H9 (cell line): ENCODE data around the gene FA2H. TPM values are rescaled to one million over a fixed set of nuclear protein-coding genes. Genes with fewer than 3 reads are reported as not detected.

Experiments used
- DNase-seq: peaks from one replicate; pipeline ENCODE4 v3.0.0-alpha.2; 2017
- H2AFZ ChIP-seq: one replicate; pipeline ENCODE4 v1.6.1; 2013; ENCODE audit warnings: mild to moderate bottlenecking, low read length, control low read depth, moderate library complexity
- H2AK5ac ChIP-seq: 2 replicates; pipeline ENCODE4 v1.6.1; 2013; ENCODE audit warnings: low read length, control low read depth, mixed read lengths; ENCODE audit not compliant: insufficient read length
- H2BK120ac ChIP-seq: one replicate; pipeline ENCODE4 v1.6.1; 2013; ENCODE audit warnings: low read depth, mild to moderate bottlenecking, low read length, control low read depth, inconsistent platforms; ENCODE audit not compliant: poor library complexity, severe bottlenecking
- H2BK12ac ChIP-seq: 2 replicates; pipeline ENCODE4 v1.6.1; 2013; ENCODE audit warnings: low read length, control low read depth, mixed read lengths, low read depth; ENCODE audit not compliant: insufficient read length
- H2BK15ac ChIP-seq: 2 replicates; pipeline ENCODE4 v1.6.1; 2013; ENCODE audit warnings: low read depth, low read length, control low read depth
- H2BK20ac ChIP-seq: one replicate; pipeline ENCODE4 v1.6.1; 2013; ENCODE audit warnings: low read depth, mild to moderate bottlenecking, low read length, control low read depth, inconsistent platforms; ENCODE audit not compliant: poor library complexity, severe bottlenecking
- H2BK5ac ChIP-seq: 2 replicates; pipeline ENCODE4 v1.6.1; 2013; ENCODE audit warnings: low read length, control low read depth, mixed read lengths; ENCODE audit not compliant: insufficient read length
- H3K14ac ChIP-seq: 2 replicates; pipeline ENCODE4 v1.6.1; 2013; ENCODE audit warnings: low read length, control low read depth; ENCODE audit not compliant: insufficient read depth
- H3K18ac ChIP-seq: 2 replicates; pipeline ENCODE4 v1.6.1; 2013; ENCODE audit warnings: low read depth, mild to moderate bottlenecking, mixed read lengths, low read length, control low read depth; ENCODE audit not compliant: insufficient read length
- H3K23ac ChIP-seq: 2 replicates; pipeline ENCODE4 v1.6.1; 2013; ENCODE audit warnings: low read length, control low read depth, mixed read lengths, low read depth; ENCODE audit not compliant: insufficient read length
- H3K23me2 ChIP-seq: 2 replicates; pipeline ENCODE4 v1.6.1; 2013; ENCODE audit warnings: low read depth, mild to moderate bottlenecking, mixed read lengths, low read length, control low read depth; ENCODE audit not compliant: insufficient read length, poor library complexity, severe bottlenecking
- H3K27ac ChIP-seq: 2 replicates; pipeline ENCODE4 v1.5.1; 2013; ENCODE audit warnings: low read length, control low read depth, mixed read lengths, low read depth; ENCODE audit not compliant: insufficient read length
- H3K27me3 ChIP-seq: 2 replicates; pipeline ENCODE4 v1.6.1; 2013; ENCODE audit warnings: low read length, control low read depth, inconsistent platforms; ENCODE audit not compliant: insufficient read depth
- H3K4ac ChIP-seq: 2 replicates; pipeline ENCODE4 v1.6.1; 2013; ENCODE audit warnings: low read depth, mild to moderate bottlenecking, control low read depth, inconsistent platforms, low read length, moderate library complexity
- H3K4me1 ChIP-seq: 2 replicates; pipeline ENCODE4 v1.6.1; 2013; ENCODE audit warnings: low read length, control low read depth, inconsistent platforms; ENCODE audit not compliant: insufficient read depth
- H3K4me2 ChIP-seq: 2 replicates; pipeline ENCODE4 v1.6.1; 2013; ENCODE audit warnings: low read length, control low read depth, mixed read lengths; ENCODE audit not compliant: insufficient read length, insufficient read depth
- H3K56ac ChIP-seq: 2 replicates; pipeline ENCODE4 v1.6.1; 2013; ENCODE audit warnings: low read depth, mild to moderate bottlenecking, mixed read lengths, low read length, control low read depth; ENCODE audit not compliant: insufficient read length
- H3K79me1 ChIP-seq: 2 replicates; pipeline ENCODE4 v1.6.1; 2013; ENCODE audit warnings: low read depth, mild to moderate bottlenecking, moderate library complexity, low read length, control low read depth, inconsistent platforms; ENCODE audit not compliant: insufficient read depth, poor library complexity, severe bottlenecking
- H3K79me2 ChIP-seq: 2 replicates; pipeline ENCODE4 v1.6.1; 2013; ENCODE audit warnings: low read length, control low read depth, inconsistent platforms; ENCODE audit not compliant: insufficient read depth
- H3K9ac ChIP-seq: 2 replicates; pipeline ENCODE4 v1.6.1; 2013; ENCODE audit warnings: low read length, control low read depth, mixed read lengths; ENCODE audit not compliant: insufficient read length; ENCODE audit errors: extremely low read depth
- H3K9me3 ChIP-seq: one replicate; pipeline ENCODE4 v1.6.1; 2013; ENCODE audit warnings: low read depth, low read length, inconsistent platforms; ENCODE audit not compliant: control insufficient read depth
- H3T11ph ChIP-seq: one replicate; pipeline ENCODE4 v1.6.1; 2013; ENCODE audit warnings: mild to moderate bottlenecking, low read length, control low read depth, inconsistent platforms
- H4K20me1 ChIP-seq: one replicate; pipeline ENCODE4 v1.6.1; 2013; ENCODE audit not compliant: control insufficient read depth, insufficient read length, insufficient read depth
- H4K5ac ChIP-seq: 2 replicates; pipeline ENCODE4 v1.6.1; 2013; ENCODE audit warnings: low read depth, mild to moderate bottlenecking, mixed read lengths, low read length, control low read depth; ENCODE audit not compliant: insufficient read length
- H4K8ac ChIP-seq: replicated peaks from 2 replicates; pipeline ENCODE4 v1.6.1; 2013; ENCODE audit warnings: low read length, control low read depth, mixed read lengths, low read depth; ENCODE audit not compliant: insufficient read length
- H4K91ac ChIP-seq: 2 replicates; pipeline ENCODE4 v1.6.1; 2013; ENCODE audit warnings: low read depth, mild to moderate bottlenecking, moderate library complexity, mixed read lengths, low read length, control low read depth; ENCODE audit not compliant: insufficient read length
- H3K27ac Mint-ChIP-seq, 3 experiments: 2 replicates in 2 of 3; 3 replicates in 1 of 3; pipeline ENCODE4 v1.8.0; 2020 to 2021; ENCODE audit warnings: mixed read lengths in 3 of 3, mild to moderate bottlenecking in 1 of 3, moderate library complexity in 1 of 3
- H3K27me3 Mint-ChIP-seq: 2 replicates; pipeline ENCODE4 v1.8.0; 2021; ENCODE audit warnings: low read depth, mild to moderate bottlenecking, moderate library complexity, mixed read lengths
- H3K36me3 Mint-ChIP-seq, 3 experiments: 2 replicates in 2 of 3; 3 replicates in 1 of 3; pipeline ENCODE4 v1.8.0; 2020 to 2021; ENCODE audit warnings: low read depth in 3 of 3, mixed read lengths in 3 of 3; ENCODE audit not compliant: insufficient read depth in 1 of 3
- H3K4me1 Mint-ChIP-seq, 2 experiments: 2 replicates each; pipeline ENCODE4 v1.8.0; 2020; ENCODE audit warnings: mixed read lengths in 2 of 2
- H3K4me3 Mint-ChIP-seq, 2 experiments: 2 replicates in 1 of 2; 3 replicates in 1 of 2; pipeline ENCODE4 v1.8.0; 2020 to 2021; ENCODE audit warnings: mild to moderate bottlenecking in 2 of 2, mixed read lengths in 2 of 2, moderate library complexity in 1 of 2
- H3K9me3 Mint-ChIP-seq, 2 experiments: 2 replicates in 1 of 2; 3 replicates in 1 of 2; pipeline ENCODE4 v1.8.0; 2020; ENCODE audit warnings: mild to moderate bottlenecking in 2 of 2, mixed read lengths in 2 of 2, moderate library complexity in 1 of 2
- WGBS: extraction: QIAGEN DNeasy Blood & Tissue Kit; methylation state at CpG from one replicate; pipeline ENCODE4 v1.1.7; 2013; ENCODE audit warnings: missing lambda C conversion rate, low lambda C conversion rate, mixed read lengths; ENCODE audit not compliant: insufficient read length; ENCODE audit errors: extremely low coverage; 5-methylcytosine and 5-hydroxymethylcytosine counted together
- total RNA-seq: library from RNA; stranded (reverse); gene quantifications from 2 replicates; pipeline ENCODE4 v1.2.1, GENCODE V29; 2021
- TF ChIP-seq, protein P1 (sequence below): fragments of 200-600 bp; sonication (generic); conservative IDR thresholded peaks from 3 replicates; pipeline ENCODE4 v1.8.0; 2021; ENCODE audit warnings: antibody characterized with exemption, mild to moderate bottlenecking

The FA2H gene
- total RNA-seq, 1 experiment from 2014 or later: 25.1 TPM

DNA sequence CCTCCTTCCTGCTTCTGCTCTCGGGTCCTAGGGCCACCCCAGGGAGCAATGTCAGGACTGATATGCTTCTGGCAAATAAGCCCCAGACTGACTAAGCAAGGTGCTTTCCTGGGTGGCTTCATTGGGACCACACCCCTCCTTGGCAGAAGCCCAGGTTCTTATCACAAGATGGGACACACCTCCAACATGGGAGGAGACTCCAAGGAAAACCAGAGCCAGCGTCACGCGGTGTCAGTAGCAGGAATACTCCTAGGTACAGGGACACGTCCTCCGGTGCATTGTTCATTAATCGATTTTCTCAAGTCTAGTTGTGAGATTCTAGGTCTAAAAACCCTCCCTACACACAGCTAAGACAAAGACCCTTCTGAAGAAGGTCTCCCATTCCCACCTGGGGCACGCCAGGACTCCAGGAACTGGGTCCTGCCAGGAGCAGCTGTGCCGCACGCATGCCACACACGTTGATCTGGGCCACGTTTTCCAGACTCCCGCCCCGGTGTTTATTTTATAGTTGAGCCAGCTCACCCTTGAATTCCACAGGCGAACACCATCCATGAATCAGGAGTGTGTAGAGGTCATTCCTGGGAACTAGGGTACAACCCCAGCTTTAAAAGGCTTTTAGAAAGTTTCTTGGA lies 30.8 kb downstream of the FA2H start:
- Histone ChIP-seq H3K9ac (no peak overlapping the region), H2BK15ac (no peak overlapping the region), H2BK20ac (no peak overlapping the region), H3K23me2 (peaks cover 4% of the 10 kb centered on the region), H3K27ac (no peak overlapping the region), H3K79me1 (no peaks in the 10 kb centered on the region), H2BK120ac (no peak overlapping the region), H4K20me1 (no peaks in the 10 kb centered on the region), H4K91ac (peak overlapping the region; percentile 44), H2BK5ac (no peak overlapping the region), H4K5ac (no peak overlapping the region), H3K14ac (no peak overlapping the region), H3K56ac (no peak overlapping the region), H3K4me2 (no peak overlapping the region), H3K23ac (no peak overlapping the region), H3K79me2 (no peaks in the 10 kb centered on the region), H4K8ac (no peak overlapping the region), H2AFZ (no peak overlapping the region), H2AK5ac (no peak overlapping the region), H3K18ac (no peak overlapping the region), H3K4me1 (no peaks in the 10 kb centered on the region), H3T11ph (no peak overlapping the region), H3K9me3 (no peaks in the 10 kb centered on the region), H3K27me3 (no peaks in the 10 kb centered on the region), H2BK12ac (no peak overlapping the region), H3K4ac (no peak overlapping the region)
- no peak overlapping the region for H3K4me3 Mint-ChIP-seq
- H3K27me3 Mint-ChIP-seq: no peaks in the 10 kb centered on the region; the same call in 1 of the 2 replicates
- TF ChIP-seq, protein P1, sequence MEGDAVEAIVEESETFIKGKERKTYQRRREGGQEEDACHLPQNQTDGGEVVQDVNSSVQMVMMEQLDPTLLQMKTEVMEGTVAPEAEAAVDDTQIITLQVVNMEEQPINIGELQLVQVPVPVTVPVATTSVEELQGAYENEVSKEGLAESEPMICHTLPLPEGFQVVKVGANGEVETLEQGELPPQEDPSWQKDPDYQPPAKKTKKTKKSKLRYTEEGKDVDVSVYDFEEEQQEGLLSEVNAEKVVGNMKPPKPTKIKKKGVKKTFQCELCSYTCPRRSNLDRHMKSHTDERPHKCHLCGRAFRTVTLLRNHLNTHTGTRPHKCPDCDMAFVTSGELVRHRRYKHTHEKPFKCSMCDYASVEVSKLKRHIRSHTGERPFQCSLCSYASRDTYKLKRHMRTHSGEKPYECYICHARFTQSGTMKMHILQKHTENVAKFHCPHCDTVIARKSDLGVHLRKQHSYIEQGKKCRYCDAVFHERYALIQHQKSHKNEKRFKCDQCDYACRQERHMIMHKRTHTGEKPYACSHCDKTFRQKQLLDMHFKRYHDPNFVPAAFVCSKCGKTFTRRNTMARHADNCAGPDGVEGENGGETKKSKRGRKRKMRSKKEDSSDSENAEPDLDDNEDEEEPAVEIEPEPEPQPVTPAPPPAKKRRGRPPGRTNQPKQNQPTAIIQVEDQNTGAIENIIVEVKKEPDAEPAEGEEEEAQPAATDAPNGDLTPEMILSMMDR: no peak
- H3K9me3 Mint-ChIP-seq: peaks cover 0 to 1% of the 10 kb centered on the region in 2 experiments; a peak in 1 of 5 replicates
- DNase-seq: no peak
- no peaks in the 10 kb centered on the region; a peak in 2 of 7 replicates for H3K36me3 Mint-ChIP-seq
- peaks cover 25 to 32% of the 10 kb centered on the region in 2 experiments for H3K4me1 Mint-ChIP-seq
- H3K27ac Mint-ChIP-seq: peak overlapping the region in 1 of 3 experiments; percentile 35; a peak in 2 of 7 replicates
- WGBS: no CpG with 5 or more reads among the region's 15 CpGs
